ENCODE results near the gene RUFY3.
"Not testable (repeated sequence)": the region's sequence is repeated elsewhere in the genome, so short reads cannot be mapped to it uniquely, and the experiment has no call there.

Gene RUFY3

DNA sequence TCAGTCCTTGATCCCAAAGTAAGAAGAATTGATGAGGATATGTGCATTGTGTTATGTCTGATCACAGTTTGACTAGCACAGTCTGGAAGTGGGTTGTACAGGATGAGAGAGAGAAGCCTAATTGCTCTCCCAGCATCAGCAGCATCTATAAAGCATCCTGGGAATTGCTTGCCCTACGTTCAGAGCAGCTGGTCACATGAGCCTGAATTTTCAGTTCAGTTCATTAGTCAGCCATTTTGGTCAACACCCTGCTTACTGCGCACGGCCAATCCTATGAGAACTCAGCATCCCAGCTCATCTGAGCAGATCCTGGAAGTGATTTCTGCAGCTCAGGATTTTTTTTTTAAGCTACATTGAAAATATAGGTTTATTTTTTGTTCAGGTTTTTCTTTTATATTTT is at the start of gene RUFY3:
TSS of gene RUFY3 (plus strand) at position 218 of the 400 bp plus-strand sequence. CDS start 610 bp downstream, outside the sequence.
- no peak for DNase-seq (ENCODE audit: low spot score)
- TF ChIP-seq, protein P1, sequence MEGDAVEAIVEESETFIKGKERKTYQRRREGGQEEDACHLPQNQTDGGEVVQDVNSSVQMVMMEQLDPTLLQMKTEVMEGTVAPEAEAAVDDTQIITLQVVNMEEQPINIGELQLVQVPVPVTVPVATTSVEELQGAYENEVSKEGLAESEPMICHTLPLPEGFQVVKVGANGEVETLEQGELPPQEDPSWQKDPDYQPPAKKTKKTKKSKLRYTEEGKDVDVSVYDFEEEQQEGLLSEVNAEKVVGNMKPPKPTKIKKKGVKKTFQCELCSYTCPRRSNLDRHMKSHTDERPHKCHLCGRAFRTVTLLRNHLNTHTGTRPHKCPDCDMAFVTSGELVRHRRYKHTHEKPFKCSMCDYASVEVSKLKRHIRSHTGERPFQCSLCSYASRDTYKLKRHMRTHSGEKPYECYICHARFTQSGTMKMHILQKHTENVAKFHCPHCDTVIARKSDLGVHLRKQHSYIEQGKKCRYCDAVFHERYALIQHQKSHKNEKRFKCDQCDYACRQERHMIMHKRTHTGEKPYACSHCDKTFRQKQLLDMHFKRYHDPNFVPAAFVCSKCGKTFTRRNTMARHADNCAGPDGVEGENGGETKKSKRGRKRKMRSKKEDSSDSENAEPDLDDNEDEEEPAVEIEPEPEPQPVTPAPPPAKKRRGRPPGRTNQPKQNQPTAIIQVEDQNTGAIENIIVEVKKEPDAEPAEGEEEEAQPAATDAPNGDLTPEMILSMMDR (IDR thresholded peaks at IDR 0.05; ENCODE audit: extremely low read depth, missing control alignments) = no peak

DNA sequence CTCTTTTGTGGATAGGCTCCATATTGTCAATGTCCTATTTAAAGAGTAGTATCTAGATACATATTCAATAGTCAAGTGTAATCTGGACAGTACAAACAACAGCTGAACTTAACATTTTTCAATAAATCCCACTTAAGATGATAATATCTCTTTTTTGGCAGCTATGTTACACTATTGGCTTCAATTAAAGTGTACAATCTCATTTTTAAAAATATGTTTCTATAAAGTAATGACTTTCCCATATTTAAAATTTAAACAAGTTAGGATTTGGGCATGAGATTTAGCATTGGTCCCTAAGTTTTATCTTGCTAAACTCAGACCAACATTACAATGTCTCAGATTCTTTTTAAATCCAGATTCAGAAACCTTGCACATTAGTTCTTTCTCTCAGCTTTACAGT is 47.6 kb upstream of the RUFY3 start:
- TF ChIP-seq, protein P1 (IDR thresholded peaks at IDR 0.05; ENCODE audit: extremely low read depth, missing control alignments) = no peak
- DNase-seq (ENCODE audit: low spot score) = no peak

DNA sequence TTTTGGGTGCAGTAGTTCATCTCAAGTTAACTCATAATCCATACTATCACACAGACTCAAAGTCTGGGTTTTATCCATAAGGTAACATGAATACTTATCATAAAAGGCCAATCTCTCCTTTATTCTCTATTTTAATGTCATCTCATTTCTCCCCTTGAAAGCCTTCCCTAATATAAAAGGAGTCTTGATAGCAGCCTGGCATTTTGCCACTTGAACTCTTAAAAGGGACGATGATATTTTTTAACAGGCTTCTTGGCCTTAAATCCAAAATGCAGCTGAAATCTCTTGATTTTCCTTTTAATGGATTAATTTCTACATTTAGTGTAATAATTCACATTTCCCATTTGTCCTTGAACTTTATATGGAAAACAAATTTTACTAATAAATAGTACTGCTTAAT is 47.0 kb upstream of the RUFY3 start:
- TF ChIP-seq, protein P1 (IDR thresholded peaks at IDR 0.05; ENCODE audit: extremely low read depth, missing control alignments) = no peak
- no peak for DNase-seq (ENCODE audit: low spot score)

DNA sequence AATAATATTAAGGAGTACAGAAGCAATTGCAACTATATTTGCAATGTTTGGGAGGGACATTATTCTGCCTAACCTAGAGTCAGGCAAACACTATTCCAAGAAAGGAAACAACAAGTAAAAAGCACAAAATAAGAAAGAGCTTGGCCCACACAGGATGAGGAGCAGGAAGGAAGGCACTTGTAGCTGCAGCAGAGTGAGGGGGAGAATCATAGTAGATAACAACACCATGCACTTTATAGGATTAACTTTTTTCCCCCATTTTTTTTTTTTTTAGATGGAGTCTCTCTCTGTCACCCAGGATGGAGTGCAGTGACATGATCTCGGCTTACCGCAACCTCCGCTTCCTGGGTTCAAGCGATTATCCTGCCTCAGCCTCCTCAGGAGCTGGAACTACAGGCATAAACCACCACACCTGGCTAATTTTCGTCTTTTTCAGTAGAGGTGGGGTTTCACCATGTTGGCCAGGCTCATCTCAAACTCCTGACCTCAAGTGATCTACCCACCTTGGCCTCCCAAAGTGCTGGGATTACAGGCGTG is 45.1 kb upstream of the RUFY3 start:
- TF ChIP-seq, protein P1 (IDR thresholded peaks at IDR 0.05; ENCODE audit: extremely low read depth, missing control alignments) = no peak
- no peak for DNase-seq (ENCODE audit: low spot score)

DNA sequence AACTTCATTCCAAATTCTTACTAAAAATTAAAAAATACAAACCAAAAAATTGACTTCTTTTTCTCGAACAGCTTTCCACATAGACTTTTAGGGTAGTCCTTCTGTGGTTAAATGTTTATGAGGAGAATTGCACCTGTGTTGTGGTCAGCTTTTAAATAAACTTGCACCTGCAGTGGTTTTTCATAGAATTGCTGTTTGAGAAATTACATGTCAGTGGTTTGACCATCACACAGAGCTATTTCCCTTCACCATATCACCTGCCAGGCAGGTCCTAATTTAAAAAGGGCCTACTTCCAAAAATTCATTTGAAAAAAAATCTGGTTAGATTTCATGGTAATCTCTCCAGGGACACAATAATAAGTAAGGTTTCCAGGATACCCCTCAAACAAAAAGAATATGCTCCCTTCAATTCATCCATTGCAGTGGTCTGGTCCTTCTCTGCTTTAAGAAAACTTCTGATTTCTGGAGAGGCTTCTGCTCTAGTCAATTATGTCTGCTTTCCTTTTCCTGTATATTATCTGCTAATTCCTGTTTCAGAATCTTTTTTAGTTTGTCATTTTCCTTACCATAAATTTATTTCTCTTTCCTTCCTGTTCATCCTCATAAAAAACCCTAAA is 43.3 kb upstream of the RUFY3 start:
- DNase-seq (ENCODE audit: low spot score) = peak; percentile 24
- TF ChIP-seq, protein P1 (IDR thresholded peaks at IDR 0.05; ENCODE audit: extremely low read depth, missing control alignments) = no peak

DNA sequence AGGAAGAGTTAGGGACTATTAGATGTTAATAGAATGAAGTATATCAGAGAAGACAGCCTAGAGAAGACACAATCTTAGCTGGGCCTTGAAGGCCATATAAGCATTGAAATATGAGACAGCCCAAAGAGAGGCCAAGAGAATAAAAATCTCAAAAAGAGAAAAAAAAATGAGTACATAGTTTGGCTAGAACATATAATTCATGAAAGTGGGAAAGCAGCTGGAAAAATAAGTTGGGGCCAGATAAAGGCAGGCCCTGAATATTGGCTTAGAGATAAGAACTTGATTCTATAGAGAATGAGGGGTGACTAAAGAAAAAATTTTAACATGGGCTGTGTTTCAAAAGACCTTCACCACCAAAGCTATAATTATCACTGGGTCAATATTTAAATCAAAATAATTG is 40.8 kb upstream of the RUFY3 start:
- TF ChIP-seq, protein P1 (IDR thresholded peaks at IDR 0.05; ENCODE audit: extremely low read depth, missing control alignments) = no peak
- no peak for DNase-seq (ENCODE audit: low spot score)

- TF ChIP-seq, protein P1 (IDR thresholded peaks at IDR 0.05; ENCODE audit: extremely low read depth, missing control alignments) = no peak
- DNase-seq (ENCODE audit: low spot score) = peak; percentile 26
Measured at GRCh38 chr4:70681704-70682103, 40.1 kb upstream of the RUFY3 start.

DNA sequence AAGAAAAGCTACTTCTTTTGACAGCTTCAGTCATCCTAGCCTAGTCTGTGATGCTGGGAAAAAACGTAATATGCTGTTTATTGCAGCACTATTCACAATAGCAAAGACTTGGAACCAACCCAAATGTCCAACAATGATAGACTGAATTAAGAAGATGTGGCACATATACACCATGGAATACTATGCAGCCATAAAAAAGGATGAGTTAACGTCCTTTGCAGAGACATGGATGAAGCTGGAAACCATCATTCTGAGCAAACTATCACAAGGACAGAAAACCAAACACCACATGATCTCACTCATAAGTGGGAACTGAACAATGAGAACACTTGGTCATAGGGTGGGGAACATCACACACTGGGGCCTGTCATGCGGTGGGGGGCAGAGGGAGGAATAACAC is 39.6 kb upstream of the RUFY3 start:
- not testable (repeated sequence) for DNase-seq (ENCODE audit: low spot score)
